Measurements from ENCODE around the gene CDH22. TPM values are rescaled to one million over a fixed set of nuclear protein-coding genes. Genes with fewer than 3 reads are reported as not detected.

The CDH22 gene
- total and polyA plus RNA-seq, 2 experiments from 2014 or later = 0.08 to 0.10 TPM

DNA sequence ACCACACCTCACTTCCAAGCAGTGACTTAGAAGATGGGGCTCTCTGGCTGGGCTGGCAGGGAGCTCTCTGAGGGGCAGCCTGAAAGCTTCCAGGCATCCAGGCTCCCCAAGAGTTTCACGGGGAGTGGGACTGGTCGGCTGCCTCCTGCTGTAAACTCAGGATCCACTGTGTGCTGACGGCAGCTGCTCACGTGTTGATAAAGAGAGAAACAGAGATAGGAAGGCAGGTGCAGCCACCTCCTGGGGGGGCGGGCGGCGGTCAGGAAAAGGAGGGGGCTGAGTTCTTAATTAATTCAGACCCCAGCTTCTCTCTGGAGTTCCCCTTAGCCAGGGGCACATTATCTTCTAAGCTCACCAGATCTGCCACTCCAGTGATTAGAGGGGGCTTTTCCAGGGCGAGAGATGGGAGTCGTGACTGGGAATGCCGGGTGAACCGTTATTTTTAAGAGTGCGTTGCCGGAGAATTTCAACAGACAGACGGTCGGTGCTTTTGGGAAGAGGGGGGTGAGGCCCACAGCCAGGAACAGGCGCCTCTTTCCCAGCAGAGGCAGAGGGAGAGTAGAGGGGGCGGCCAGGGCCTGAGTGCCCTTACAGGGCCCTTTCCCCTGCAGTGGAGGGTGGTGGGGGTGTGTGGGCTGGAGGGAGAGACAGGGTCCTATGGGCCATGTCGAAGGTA is 119.3 kb downstream of the CDH22 start (continued):
- TF ChIP-seq, protein P1, sequence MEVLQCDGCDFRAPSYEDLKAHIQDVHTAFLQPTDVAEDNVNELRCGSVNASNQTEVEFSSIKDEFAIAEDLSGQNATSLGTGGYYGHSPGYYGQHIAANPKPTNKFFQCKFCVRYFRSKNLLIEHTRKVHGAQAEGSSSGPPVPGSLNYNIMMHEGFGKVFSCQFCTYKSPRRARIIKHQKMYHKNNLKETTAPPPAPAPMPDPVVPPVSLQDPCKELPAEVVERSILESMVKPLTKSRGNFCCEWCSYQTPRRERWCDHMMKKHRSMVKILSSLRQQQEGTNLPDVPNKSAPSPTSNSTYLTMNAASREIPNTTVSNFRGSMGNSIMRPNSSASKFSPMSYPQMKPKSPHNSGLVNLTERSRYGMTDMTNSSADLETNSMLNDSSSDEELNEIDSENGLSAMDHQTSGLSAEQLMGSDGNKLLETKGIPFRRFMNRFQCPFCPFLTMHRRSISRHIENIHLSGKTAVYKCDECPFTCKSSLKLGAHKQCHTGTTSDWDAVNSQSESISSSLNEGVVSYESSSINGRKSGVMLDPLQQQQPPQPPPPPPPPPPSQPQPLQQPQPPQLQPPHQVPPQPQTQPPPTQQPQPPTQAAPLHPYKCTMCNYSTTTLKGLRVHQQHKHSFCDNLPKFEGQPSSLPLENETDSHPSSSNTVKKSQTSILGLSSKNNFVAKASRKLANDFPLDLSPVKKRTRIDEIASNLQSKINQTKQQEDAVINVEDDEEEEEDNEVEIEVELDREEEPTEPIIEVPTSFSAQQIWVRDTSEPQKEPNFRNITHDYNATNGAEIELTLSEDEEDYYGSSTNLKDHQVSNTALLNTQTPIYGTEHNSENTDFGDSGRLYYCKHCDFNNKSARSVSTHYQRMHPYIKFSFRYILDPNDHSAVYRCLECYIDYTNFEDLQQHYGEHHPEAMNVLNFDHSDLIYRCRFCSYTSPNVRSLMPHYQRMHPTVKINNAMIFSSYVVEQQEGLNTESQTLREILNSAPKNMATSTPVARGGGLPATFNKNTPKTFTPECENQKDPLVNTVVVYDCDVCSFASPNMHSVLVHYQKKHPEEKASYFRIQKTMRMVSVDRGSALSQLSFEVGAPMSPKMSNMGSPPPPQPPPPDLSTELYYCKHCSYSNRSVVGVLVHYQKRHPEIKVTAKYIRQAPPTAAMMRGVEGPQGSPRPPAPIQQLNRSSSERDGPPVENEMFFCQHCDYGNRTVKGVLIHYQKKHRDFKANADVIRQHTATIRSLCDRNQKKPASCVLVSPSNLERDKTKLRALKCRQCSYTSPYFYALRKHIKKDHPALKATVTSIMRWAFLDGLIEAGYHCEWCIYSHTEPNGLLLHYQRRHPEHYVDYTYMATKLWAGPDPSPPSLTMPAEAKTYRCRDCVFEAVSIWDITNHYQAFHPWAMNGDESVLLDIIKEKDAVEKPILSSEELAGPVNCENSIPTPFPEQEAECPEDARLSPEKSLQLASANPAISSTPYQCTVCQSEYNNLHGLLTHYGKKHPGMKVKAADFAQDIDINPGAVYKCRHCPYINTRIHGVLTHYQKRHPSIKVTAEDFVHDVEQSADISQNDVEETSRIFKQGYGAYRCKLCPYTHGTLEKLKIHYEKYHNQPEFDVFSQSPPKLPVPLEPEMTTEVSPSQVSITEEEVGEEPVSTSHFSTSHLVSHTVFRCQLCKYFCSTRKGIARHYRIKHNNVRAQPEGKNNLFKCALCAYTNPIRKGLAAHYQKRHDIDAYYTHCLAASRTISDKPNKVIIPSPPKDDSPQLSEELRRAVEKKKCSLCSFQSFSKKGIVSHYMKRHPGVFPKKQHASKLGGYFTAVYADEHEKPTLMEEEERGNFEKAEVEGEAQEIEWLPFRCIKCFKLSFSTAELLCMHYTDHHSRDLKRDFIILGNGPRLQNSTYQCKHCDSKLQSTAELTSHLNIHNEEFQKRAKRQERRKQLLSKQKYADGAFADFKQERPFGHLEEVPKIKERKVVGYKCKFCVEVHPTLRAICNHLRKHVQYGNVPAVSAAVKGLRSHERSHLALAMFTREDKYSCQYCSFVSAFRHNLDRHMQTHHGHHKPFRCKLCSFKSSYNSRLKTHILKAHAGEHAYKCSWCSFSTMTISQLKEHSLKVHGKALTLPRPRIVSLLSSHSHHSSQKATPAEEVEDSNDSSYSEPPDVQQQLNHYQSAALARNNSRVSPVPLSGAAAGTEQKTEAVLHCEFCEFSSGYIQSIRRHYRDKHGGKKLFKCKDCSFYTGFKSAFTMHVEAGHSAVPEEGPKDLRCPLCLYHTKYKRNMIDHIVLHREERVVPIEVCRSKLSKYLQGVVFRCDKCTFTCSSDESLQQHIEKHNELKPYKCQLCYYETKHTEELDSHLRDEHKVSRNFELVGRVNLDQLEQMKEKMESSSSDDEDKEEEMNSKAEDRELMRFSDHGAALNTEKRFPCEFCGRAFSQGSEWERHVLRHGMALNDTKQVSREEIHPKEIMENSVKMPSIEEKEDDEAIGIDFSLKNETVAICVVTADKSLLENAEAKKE (CRISPR knock-in tag; IDR thresholded peaks at IDR 0.05) = no peak

- Histone ChIP-seq H3K27ac (ENCODE audit: low read depth) (no peak overlapping the region), H3K27me3 (ENCODE audit: insufficient read depth) (no peaks in the 10 kb centered on the region), H3K4me1 (ENCODE audit: insufficient read depth) (no peaks in the 10 kb centered on the region), H3K36me3 (ENCODE audit: insufficient read depth) (no peaks in the 10 kb centered on the region), H3K4me2 (no peak overlapping the region), H3K9me2 (ENCODE audit: insufficient read depth) (no peaks in the 10 kb centered on the region), H4K20me1 (replicated peaks; ENCODE audit: insufficient read depth) (no peaks in the 10 kb centered on the region), H3K4me3 (no peak overlapping the region), H3K79me2 (replicated peaks; ENCODE audit: insufficient read depth) (no peaks in the 10 kb centered on the region), H3F3A (replicated peaks; ENCODE audit: low read depth) (no peaks in the 10 kb centered on the region), H2AFZ (no peak overlapping the region)
- ATAC-seq = no peak
- H3K27me3 Mint-ChIP-seq (ENCODE audit: insufficient read depth, low read depth, poor library complexity) = peaks cover 6% of the 10 kb centered on the region
- H3K36me3 Mint-ChIP-seq (ENCODE audit: low read depth) = no peaks in the 10 kb centered on the region
- no peak overlapping the region; the same call in 2 of the 3 replicates for H3K4me3 Mint-ChIP-seq
- no peaks in the 10 kb centered on the region for H3K9me3 Mint-ChIP-seq
- TF ChIP-seq EZH2 (IDR thresholded peaks at IDR 0.05; ENCODE audit: low read depth, unreplicated experiment) (no peak), JUNB (IDR thresholded peaks at IDR 0.05; ENCODE audit: unreplicated experiment) (no peak), ETS1 (IDR thresholded peaks at IDR 0.05) (no peak), ZNF114 (CRISPR knock-in tag; IDR thresholded peaks at IDR 0.05) (no peak), CTCF (conservative IDR thresholded peaks at IDR 0.05; ENCODE audit: low read depth in 2 of 2) (no peak), POLR2AphosphoS5 (IDR thresholded peaks at IDR 0.05; ENCODE audit: low read depth) (no peak), STAT1 (IDR thresholded peaks at IDR 0.05; ENCODE audit: unreplicated experiment) (no peak), EZH2phosphoT487 (IDR thresholded peaks at IDR 0.05; ENCODE audit: unreplicated experiment) (no peak), ZNF331 (CRISPR knock-in tag; IDR thresholded peaks at IDR 0.05; ENCODE audit: low read depth) (no peak)
- DNase-seq (ENCODE audit: low spot score) = no peak
- peaks cover 5% of the 10 kb centered on the region; the same call in 2 of the 3 replicates for H3K4me1 Mint-ChIP-seq
- no peak overlapping the region for H3K27ac Mint-ChIP-seq
These were observed 122.1 kb downstream of the CDH22 start for GRCh38 chr20:46186210-46186609.

All from GM23338 (cell line).